Measurements from ENCODE around the gene GALNT10.

GALNT10 gene

DNA sequence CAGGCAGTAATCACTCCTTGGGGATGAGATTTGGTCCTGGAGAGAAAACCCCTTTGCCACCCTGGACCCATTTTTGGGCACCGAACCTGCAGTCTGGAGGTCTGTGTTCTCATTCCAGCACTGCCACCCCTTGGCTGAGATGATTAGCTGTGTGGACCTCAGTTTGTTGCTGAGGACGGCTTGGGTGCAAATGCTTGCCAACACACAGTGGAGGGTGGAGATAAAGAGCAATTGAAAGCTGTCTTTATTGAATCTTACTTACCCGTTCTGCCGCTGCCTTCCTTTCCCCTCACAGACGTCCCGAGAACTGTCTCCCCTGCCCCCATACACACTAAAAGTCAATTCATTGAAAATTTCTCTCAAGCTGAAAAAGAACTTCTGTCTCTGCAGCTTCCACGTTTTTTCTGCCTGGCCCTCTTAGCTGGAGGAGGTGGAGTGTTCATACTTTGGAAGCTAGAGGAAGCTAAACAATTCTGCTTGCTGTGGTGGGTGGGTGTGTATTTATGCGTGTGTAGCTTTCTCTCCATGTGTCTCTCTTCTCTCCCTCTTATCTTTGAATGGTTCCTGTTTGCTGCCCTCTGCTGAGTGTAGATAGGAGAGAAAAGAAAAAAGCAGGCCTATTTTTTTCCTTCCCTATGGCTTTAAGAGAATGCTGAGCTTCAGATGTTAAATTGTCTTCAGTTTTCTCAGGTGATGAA is 6.6 kb downstream of the GALNT10 start:
- no peak overlapping the region for H3K4me3 ChIP-seq (ENCODE audit: low read depth, low read length)

DNA sequence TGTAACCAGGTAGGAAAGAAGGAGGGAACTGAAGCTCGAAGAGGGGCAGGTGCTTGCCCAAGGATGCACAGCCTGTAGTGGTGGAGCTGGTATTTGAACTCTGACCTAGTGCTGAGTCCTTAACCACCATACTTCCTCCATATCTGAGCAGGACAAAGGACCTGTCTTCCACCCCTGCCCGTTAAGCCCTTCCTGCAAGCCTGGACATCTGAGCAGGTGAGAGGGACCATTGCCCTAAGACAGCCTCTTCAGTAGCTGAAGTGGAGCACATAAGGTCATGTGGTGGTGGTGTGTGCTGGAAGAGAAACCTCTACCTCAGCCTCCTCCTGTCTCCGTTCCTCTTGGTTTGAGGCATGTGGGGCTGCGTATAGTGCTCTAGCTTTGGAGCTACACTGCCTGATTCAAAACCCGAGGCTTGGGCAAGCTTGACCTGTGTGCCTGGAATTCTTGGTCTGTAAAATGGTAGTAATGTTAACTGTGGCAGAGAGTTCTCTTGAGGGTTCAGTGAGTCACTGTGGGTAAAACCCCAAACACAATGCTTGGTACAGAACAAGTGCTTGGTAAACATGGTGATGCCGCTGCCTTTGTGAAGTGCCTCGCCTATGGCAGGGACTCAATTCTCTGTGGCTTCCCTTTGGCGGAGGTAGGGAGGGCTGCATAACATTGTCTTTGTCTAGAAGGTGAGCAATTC is 7.4 kb downstream of the GALNT10 start:
- Histone ChIP-seq H3K27me3 (ENCODE audit: control insufficient read depth, insufficient read depth, low read length) (no peaks in the 10 kb centered on the region), H3K4me3 (ENCODE audit: low read depth, low read length) (no peak overlapping the region), H3K4me1 (ENCODE audit: control insufficient read depth, insufficient read depth, low read length) (peaks cover 53% of the 10 kb centered on the region), H3K9me3 (ENCODE audit: control insufficient read depth, insufficient read depth, low read depth, low read length) (no peaks in the 10 kb centered on the region), H3K27ac (ENCODE audit: low read depth, low read length) (no peak overlapping the region), H3K9ac (ENCODE audit: low read length) (no peak overlapping the region), H3K36me3 (ENCODE audit: control insufficient read depth, insufficient read depth, low read length) (no peaks in the 10 kb centered on the region)

More for the DNA sequence above, 6.6 kb downstream of the GALNT10 start:
- Histone ChIP-seq H3K27ac (ENCODE audit: low read depth, low read length) (no peak overlapping the region), H3K9me3 (ENCODE audit: control insufficient read depth, insufficient read depth, low read depth, low read length) (no peaks in the 10 kb centered on the region), H3K9ac (ENCODE audit: low read length) (no peak overlapping the region), H3K27me3 (ENCODE audit: control insufficient read depth, insufficient read depth, low read length) (peaks cover 5% of the 10 kb centered on the region), H3K4me1 (ENCODE audit: control insufficient read depth, insufficient read depth, low read length) (peaks cover 58% of the 10 kb centered on the region), H3K36me3 (ENCODE audit: control insufficient read depth, insufficient read depth, low read length) (no peaks in the 10 kb centered on the region)

DNA sequence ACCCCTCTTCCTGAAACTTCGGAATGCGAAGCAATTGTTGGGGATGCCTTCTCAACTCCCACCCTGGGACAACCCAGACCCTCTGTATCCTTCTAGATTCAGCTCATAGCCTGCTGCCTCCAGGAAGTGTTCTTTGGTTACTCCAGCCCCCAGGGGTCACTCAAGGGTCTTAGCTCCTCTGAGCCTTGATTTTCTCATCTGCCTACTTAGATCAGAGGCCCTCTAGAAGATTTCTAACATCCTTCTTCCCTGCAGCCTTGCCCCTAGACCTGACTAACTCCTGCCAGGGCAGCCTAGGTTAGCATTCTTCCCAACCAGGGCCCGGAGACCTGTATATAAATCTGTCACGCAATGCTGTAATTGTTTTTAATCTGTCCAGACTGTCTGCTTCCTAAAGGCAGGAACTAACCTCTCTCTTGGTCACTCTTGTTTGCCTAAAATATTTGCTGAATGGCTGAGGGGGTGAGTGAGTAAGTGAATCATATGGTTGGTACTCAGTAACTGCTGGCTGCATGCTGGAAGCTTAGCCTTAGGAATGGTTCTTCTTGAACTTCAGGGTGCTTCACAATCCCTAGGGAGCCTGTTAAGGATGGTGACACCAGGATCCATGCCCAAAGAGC is 8.2 kb downstream of the GALNT10 start:
- no peak overlapping the region for H3K27ac ChIP-seq (ENCODE audit: low read depth, low read length)
- no peaks in the 10 kb centered on the region for H3K27me3 ChIP-seq (ENCODE audit: control insufficient read depth, insufficient read depth, low read length)
- H3K9ac ChIP-seq (ENCODE audit: low read length) = no peak overlapping the region
- peaks cover 51% of the 10 kb centered on the region for H3K4me1 ChIP-seq (ENCODE audit: control insufficient read depth, insufficient read depth, low read length)
- H3K9me3 ChIP-seq (ENCODE audit: control insufficient read depth, insufficient read depth, low read depth, low read length) = no peaks in the 10 kb centered on the region
- H3K36me3 ChIP-seq (ENCODE audit: control insufficient read depth, insufficient read depth, low read length) = no peaks in the 10 kb centered on the region
- no peak overlapping the region for H3K4me3 ChIP-seq (ENCODE audit: low read depth, low read length)

DNA sequence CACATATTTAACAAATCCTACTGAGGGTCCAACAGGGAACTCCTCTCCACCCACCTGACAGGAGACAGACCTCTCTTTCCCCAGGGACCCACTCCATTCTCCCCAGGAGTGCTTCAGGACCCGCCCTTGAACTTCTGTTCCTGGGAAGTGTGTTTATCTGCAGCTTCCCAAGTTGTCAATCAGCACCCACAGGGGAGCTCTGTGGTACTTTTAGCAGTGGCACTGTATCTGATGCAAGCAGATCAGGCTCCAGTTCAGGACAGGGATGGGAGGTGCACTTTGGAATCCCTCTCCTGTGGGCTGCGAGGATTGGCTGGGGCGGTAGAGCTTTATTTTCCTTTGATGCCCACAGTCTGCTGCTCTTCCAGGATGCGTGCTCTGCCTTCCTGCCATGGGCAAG is 8.7 kb downstream of the GALNT10 start:
- Histone ChIP-seq H3K9me3 (ENCODE audit: control insufficient read depth, insufficient read depth, low read depth, low read length) (no peaks in the 10 kb centered on the region), H3K9ac (ENCODE audit: low read length) (no peak overlapping the region), H3K4me3 (ENCODE audit: low read depth, low read length) (no peak overlapping the region), H3K4me1 (ENCODE audit: control insufficient read depth, insufficient read depth, low read length) (peaks cover 46% of the 10 kb centered on the region), H3K27ac (ENCODE audit: low read depth, low read length) (no peak overlapping the region), H3K27me3 (ENCODE audit: control insufficient read depth, insufficient read depth, low read length) (no peaks in the 10 kb centered on the region), H3K36me3 (ENCODE audit: control insufficient read depth, insufficient read depth, low read length) (no peaks in the 10 kb centered on the region)

DNA sequence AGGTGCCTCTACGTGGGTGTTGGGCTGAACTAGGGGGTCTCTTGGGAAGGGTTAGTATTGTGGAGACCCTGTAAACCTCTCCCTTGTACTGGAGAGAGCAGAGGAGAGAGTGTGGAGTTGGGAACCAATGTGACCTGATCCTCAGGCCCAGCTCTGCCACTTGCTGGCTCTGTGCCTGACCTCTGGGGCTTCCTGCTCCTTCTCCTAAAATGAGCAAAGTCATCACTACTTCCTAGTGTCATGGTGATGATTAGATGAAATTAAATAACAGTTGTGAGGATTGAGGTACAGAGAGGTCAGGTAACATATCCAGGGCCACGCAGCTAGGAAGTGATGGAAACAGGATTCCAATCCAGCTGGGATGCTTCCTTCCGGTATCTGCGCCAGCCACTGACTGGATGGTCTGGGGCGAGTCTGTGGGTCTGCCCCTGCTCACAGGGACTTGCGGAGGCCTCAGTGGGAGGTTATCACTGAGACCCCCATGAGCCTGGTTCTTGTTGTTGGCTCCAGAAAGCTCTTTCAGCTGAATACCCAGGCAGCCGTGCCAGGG is 9.2 kb downstream of the GALNT10 start:
- Histone ChIP-seq H3K36me3 (ENCODE audit: control insufficient read depth, insufficient read depth, low read length) (no peaks in the 10 kb centered on the region), H3K27me3 (ENCODE audit: control insufficient read depth, insufficient read depth, low read length) (no peaks in the 10 kb centered on the region), H3K9ac (ENCODE audit: low read length) (no peak overlapping the region), H3K9me3 (ENCODE audit: control insufficient read depth, insufficient read depth, low read depth, low read length) (no peaks in the 10 kb centered on the region), H3K4me3 (ENCODE audit: low read depth, low read length) (no peak overlapping the region), H3K4me1 (ENCODE audit: control insufficient read depth, insufficient read depth, low read length) (peaks cover 41% of the 10 kb centered on the region), H3K27ac (ENCODE audit: low read depth, low read length) (no peak overlapping the region)

DNA sequence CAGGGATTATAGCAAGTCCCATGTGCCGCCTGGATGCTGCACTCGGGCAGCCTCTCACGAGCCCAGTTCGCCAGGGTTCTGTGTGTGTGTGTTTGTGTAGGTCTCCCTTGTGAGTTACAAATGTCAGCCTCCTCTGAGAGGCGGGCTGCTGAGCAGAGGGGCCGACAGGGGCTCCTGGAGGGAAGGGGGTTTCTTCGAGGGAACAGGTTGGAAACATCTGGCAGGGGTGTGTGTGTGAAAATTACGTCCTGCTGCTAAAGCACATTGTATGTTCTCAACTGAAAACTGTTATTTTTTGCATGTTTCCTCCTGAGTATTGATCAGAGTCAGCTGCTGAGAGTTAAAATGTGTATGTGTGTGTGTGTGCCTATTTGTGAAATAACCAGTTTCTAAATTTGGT is 9.7 kb downstream of the GALNT10 start:
- H3K27ac ChIP-seq (ENCODE audit: low read depth, low read length) = no peak overlapping the region
- H3K9me3 ChIP-seq (ENCODE audit: control insufficient read depth, insufficient read depth, low read depth, low read length) = no peaks in the 10 kb centered on the region
- no peaks in the 10 kb centered on the region for H3K36me3 ChIP-seq (ENCODE audit: control insufficient read depth, insufficient read depth, low read length)
- no peaks in the 10 kb centered on the region for H3K27me3 ChIP-seq (ENCODE audit: control insufficient read depth, insufficient read depth, low read length)
- H3K4me1 ChIP-seq (ENCODE audit: control insufficient read depth, insufficient read depth, low read length) = peaks cover 36% of the 10 kb centered on the region
- no peak overlapping the region for H3K9ac ChIP-seq (ENCODE audit: low read length)
- no peak overlapping the region for H3K4me3 ChIP-seq (ENCODE audit: low read depth, low read length)

DNA sequence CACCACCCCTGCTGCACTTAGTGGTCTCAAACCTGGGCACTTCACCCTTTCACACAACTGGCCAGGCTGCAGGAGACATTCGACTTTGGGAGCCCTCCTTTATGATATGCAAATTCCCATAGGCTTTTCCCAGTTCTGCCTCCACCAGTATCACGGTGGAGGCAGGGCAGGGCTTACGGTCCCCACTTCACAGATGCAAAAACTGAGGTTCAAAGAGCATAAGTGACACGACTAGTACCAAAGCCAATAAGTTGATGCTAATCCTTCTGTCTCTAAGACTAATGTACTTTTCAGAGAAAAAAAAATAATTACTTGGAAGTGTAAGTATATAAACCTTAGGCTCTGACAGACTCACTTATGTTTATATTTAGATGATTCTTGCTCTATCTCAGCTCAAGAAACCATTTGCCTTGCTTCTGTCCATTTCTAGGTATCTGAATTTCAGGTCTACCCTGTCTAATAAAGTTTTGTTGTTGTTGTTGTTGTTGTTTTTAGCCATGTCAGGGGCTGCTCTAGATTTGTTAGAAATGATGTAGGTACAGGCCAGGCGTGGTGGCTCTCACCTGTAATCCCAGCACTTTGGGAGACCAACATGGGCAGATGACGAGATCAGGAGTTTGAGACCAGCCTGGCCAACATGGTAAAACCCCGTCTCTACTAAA is 10.7 kb downstream of the GALNT10 start:
- Histone ChIP-seq H3K27ac (ENCODE audit: low read depth, low read length) (no peak overlapping the region), H3K4me1 (ENCODE audit: control insufficient read depth, insufficient read depth, low read length) (peaks cover 37% of the 10 kb centered on the region; the same call in 1 of the 2 replicates), H3K9me3 (ENCODE audit: control insufficient read depth, insufficient read depth, low read depth, low read length) (no peaks in the 10 kb centered on the region), H3K4me3 (ENCODE audit: low read depth, low read length) (no peak overlapping the region), H3K9ac (ENCODE audit: low read length) (no peak overlapping the region), H3K27me3 (ENCODE audit: control insufficient read depth, insufficient read depth, low read length) (no peaks in the 10 kb centered on the region), H3K36me3 (ENCODE audit: control insufficient read depth, insufficient read depth, low read length) (no peaks in the 10 kb centered on the region)

DNA sequence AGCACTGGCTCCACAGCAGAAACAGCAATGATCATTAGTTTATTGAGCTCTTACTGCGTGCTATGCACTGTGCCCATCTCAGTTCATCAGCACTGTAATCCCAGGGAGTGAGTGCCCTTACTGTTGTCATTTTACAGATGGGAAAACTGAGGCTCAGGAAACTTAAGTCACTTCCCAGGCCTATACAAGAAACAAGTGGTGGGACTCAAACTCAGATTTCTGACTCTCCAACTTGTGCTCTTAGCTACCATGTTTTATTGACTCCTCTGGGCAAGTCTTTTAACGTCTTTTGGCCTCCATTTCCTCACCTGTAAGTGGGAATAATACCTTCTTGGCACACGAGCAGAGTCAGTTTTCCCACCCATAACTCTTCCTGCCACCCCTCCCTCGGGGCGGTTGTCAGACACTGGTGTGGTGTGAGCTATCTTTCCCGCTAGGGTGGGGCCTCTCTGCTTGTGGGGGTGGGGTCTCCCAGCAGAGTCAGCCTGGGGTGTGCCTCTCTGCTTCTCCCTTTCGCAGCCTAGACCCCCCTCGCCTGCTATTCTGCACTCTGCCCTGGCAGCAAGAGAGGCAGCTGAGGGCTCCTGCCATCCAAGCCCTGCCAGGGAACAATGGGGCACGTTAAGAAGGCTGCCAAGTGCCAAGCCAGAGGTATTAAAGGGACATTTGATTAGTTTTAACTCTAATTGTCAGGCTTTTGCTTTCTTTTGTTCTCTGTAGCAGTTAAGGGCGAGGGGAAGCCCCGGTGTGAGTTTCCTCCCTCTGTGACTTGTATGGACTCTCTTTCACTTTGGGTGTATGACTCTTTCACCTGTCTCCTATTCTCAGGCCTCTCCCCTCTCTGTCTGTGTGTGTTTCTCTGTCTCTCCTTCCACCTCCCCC is 12.1 kb downstream of the GALNT10 start:
- Histone ChIP-seq H3K36me3 (ENCODE audit: control insufficient read depth, insufficient read depth, low read length) (no peaks in the 10 kb centered on the region), H3K27ac (ENCODE audit: low read depth, low read length) (no peak overlapping the region), H3K9me3 (ENCODE audit: control insufficient read depth, insufficient read depth, low read depth, low read length) (no peaks in the 10 kb centered on the region), H3K9ac (ENCODE audit: low read length) (no peak overlapping the region), H3K4me3 (ENCODE audit: low read depth, low read length) (no peak overlapping the region), H3K27me3 (ENCODE audit: control insufficient read depth, insufficient read depth, low read length) (no peaks in the 10 kb centered on the region), H3K4me1 (ENCODE audit: control insufficient read depth, insufficient read depth, low read length) (peaks cover 25% of the 10 kb centered on the region; the same call in 1 of the 2 replicates)

DNA sequence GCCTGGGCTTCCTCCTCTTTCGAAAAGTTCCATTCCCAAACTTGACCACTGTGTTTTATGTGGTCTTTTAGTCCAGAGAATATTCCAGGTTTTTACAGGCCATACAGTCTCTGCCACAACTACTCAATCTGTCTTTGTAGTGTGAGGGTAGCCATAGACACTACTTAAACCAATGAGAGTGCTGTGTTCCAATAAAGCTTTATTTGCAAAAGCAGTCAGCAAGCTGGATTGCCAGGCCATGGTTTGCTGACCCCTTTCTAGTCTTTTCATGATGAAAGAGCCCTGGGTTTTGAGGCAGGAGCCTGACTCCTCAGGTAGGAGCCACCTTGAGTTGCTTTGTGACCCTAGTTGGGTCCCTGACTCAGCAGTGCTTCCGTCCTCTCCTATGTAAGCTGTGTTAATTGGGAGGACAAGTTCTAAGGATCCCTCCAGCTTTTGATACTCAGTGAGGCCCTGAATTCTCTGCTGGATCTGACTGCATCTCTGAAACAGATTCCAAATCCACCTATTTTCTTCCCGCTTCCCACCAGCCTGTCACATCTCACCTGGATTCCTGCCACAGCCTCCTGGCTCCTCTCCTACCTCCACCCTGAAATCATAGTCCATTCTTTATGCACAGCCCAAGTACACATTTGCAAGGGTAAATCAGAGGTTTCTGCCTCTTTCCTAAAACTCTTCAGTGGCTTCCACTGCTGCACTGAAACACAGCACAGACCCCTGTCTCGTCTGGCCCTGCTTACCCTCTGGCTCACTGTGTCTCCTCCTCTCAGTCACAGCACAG is 13.5 kb downstream of the GALNT10 start:
- H3K27ac ChIP-seq (ENCODE audit: low read depth, low read length) = no peak overlapping the region
- peaks cover 12% of the 10 kb centered on the region; the same call in 1 of the 2 replicates for H3K4me1 ChIP-seq (ENCODE audit: control insufficient read depth, insufficient read depth, low read length)
- H3K36me3 ChIP-seq (ENCODE audit: control insufficient read depth, insufficient read depth, low read length) = no peaks in the 10 kb centered on the region; the same call in 1 of the 2 replicates
- peaks cover 2% of the 10 kb centered on the region; the same call in 1 of the 2 replicates for H3K9me3 ChIP-seq (ENCODE audit: control insufficient read depth, insufficient read depth, low read depth, low read length)
- H3K9ac ChIP-seq (ENCODE audit: low read length) = no peak overlapping the region
- H3K27me3 ChIP-seq (ENCODE audit: control insufficient read depth, insufficient read depth, low read length) = no peaks in the 10 kb centered on the region
- no peak overlapping the region for H3K4me3 ChIP-seq (ENCODE audit: low read depth, low read length)
